K562 (cell line): ENCODE results near the gene PPWD1. TPM values are rescaled to one million over a fixed set of nuclear protein-coding genes. Genes with fewer than 3 reads are reported as not detected.
A peak's percentile ranks its signal among the peaks of the same experiment; 100 is the strongest.

Experiments used
- CBX1 ChIP-seq: sonication (generic); IDR thresholded peaks from 2 replicates; pipeline ENCODE4 v1.6.1; 2016; ENCODE audit warnings: antibody characterized with exemption, low read depth, mild to moderate bottlenecking
- CBX5 ChIP-seq: IDR thresholded peaks from 2 replicates; pipeline ENCODE4 v1.6.1; 2014; ENCODE audit warnings: low read depth, borderline replicate concordance
- DIDO1 ChIP-seq: fragments of 450-650 bp; IDR thresholded peaks from 2 replicates; pipeline ENCODE4 v1.6.1; 2016; ENCODE audit warnings: low read depth, missing biosample characterization, missing genetic modification characterization
- EHMT2 ChIP-seq: fragments of 450-650 bp; IDR thresholded peaks from 2 replicates; pipeline ENCODE4 v1.6.1; 2018; ENCODE audit warnings: antibody characterized with exemption
- HLTF ChIP-seq: fragments of 450-650 bp; IDR thresholded peaks from 2 replicates; pipeline ENCODE4 v1.6.1; 2016
- POU5F1 ChIP-seq: fragments of 150-350 bp; IDR thresholded peaks from 2 replicates; pipeline ENCODE4 v1.6.1; 2014; ENCODE audit warnings: borderline replicate concordance, low read length, low read depth, mild to moderate bottlenecking; ENCODE audit not compliant: partially characterized antibody
- RBM39 ChIP-seq: fragments of 200-400 bp; formaldehyde crosslinking; optimal IDR thresholded peaks from 2 replicates; pipeline ENCODE3; 2018; ENCODE audit warnings: low read depth, low read length
- SMARCC2 ChIP-seq: fragments of 450-650 bp; IDR thresholded peaks from 2 replicates; pipeline ENCODE4 v1.6.1; 2017; ENCODE audit warnings: antibody characterized with exemption, moderate library complexity, mild to moderate bottlenecking, low read depth
- ZFP1 ChIP-seq: fragments of 450-650 bp; formaldehyde crosslinking; IDR thresholded peaks from 2 replicates; pipeline ENCODE4 v1.4.0; 2020; ENCODE audit warnings: mild to moderate bottlenecking, mixed read lengths
- ZNF589 ChIP-seq: fragments of 200-800 bp; sonication (Bioruptor generic); IDR thresholded peaks from 2 replicates; pipeline ENCODE4 v1.6.1; 2016; ENCODE audit warnings: low read depth, missing genetic modification characterization, missing compliant biosample characterization
- ZSCAN29 ChIP-seq: fragments of 450-650 bp; IDR thresholded peaks from 2 replicates; pipeline ENCODE4 v1.6.1; 2017
- polyA plus RNA-seq, 8 experiments: library from polyadenylated mRNA; depleted of rRNA in 4 of 8; stranded (reverse) in 5 of 8; unstranded in 3 of 8; fragments of >200 nt; fragmentation: Nextera tagmentation in 2 of 8; fragmentation: Illumina TruSeq in 1 of 8; extraction: Ambion mirVana in 2 of 8; extraction: Trizol in 1 of 8; gene quantifications; 2 replicates each; pipeline versions ENCODE4 v1.2.1 to v1.2.3, GENCODE V29; 2011 to 2014; ENCODE audit warnings: inconsistent platforms in 1 of 8, missing spikeins in 1 of 8
- total RNA-seq, 7 experiments: library from RNA; depleted of rRNA in 6 of 7; stranded (reverse); fragments of >200 nt in 6 of 7; fragmentation: Illumina TruSeq in 2 of 7; extraction: Trizol in 2 of 7; gene quantifications; 2 replicates each; pipeline versions ENCODE4 v1.2.1 to v1.2.3, GENCODE V29; 2011 to 2021; ENCODE audit warnings: low replicate concordance in 1 of 7
- TF ChIP-seq, protein P1 (sequence below): sonication (generic); formaldehyde crosslinking; IDR thresholded peaks from 2 replicates; pipeline ENCODE4 v1.5.0; 2020; ENCODE audit warnings: missing genetic modification reagents
- TF ChIP-seq, protein P2 (sequence below): sonication (generic); formaldehyde crosslinking; IDR thresholded peaks from 2 replicates; pipeline ENCODE4 v1.8.0; 2022; ENCODE audit warnings: missing genetic modification reagents, mild to moderate bottlenecking, borderline replicate concordance
- TF ChIP-seq, protein P3 (sequence below): sonication (generic); formaldehyde crosslinking; IDR thresholded peaks from 2 replicates; pipeline ENCODE4 v1.8.0; 2023; ENCODE audit warnings: missing genetic modification reagents, mild to moderate bottlenecking, borderline replicate concordance
- TF ChIP-seq, protein P4 (sequence below): fragments of 250-450 bp; sonication (Bioruptor Pico); IDR thresholded peaks from 2 replicates; pipeline ENCODE4 v1.8.0; 2022; ENCODE audit warnings: inconsistent platforms

PPWD1 gene
- total and polyA plus RNA-seq, 9 of the 15 experiments (the other 6 are each of a cell fraction or from before 2014, with no cell fraction given): 24.1 to 89.2 (median 51.4) TPM

DNA sequence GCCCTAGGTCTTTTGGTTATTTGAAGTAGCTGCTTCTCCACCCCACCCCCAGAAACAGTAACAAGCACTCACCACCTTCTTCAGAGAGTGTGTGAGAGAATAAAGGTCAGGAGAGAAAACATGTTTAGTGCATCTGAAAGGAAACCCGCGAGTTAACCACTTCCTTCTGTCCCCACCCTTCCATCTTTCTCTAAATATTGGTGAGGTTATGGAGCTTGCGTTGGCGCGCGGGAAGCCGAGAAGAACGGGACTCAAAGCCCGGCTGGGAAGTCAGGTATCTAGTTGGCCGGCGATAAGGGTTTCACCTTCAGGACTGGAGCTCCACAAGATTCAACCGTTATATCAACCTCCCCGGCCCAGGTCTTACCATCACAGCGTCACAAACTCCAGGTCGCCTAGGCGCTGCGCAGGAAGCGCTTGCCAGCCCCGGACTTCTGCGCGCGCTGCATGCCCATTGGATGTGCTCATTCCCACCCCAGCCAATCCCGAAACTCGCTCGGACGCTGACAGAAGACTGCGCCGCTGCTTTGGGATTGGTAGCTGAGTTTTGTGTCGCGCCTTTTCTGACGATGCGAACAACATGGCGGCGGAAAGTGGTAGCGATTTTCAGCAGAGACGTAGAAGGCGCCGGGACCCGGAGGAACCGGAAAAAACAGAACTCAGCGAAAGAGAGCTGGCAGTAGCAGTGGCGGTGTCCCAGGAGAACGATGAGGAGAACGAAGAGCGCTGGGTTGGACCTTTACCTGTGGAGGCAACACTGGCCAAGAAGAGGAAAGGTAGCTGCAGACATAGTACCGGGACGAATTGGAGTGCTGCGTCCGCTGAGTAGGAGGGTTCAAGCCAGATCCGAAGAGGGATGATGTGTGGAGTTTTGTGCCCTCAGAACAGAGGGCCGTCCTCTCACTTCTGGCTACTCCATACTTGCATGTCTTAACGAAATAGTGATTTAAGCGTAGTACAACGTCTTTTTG is at the start of gene PPWD1, which contains the start of gene CENPK (continued):
- TF ChIP-seq, protein P1, sequence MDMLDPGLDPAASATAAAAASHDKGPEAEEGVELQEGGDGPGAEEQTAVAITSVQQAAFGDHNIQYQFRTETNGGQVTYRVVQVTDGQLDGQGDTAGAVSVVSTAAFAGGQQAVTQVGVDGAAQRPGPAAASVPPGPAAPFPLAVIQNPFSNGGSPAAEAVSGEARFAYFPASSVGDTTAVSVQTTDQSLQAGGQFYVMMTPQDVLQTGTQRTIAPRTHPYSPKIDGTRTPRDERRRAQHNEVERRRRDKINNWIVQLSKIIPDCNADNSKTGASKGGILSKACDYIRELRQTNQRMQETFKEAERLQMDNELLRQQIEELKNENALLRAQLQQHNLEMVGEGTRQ (CRISPR knock-in tag): no peak
- no peak for TF ChIP-seq POU5F1
- TF ChIP-seq SMARCC2: no peak
- TF ChIP-seq HLTF: no peak; the same call in 1 of the 2 replicates
- TF ChIP-seq CBX5: no peak
- no peak for TF ChIP-seq DIDO1 (tag)
- 0 out of 2 replicates have a peak, but pooled peaks have one; percentile 64 for TF ChIP-seq CBX1
- TF ChIP-seq RBM39: peak; percentile 39
- TF ChIP-seq EHMT2: no peak
- TF ChIP-seq, protein P2, sequence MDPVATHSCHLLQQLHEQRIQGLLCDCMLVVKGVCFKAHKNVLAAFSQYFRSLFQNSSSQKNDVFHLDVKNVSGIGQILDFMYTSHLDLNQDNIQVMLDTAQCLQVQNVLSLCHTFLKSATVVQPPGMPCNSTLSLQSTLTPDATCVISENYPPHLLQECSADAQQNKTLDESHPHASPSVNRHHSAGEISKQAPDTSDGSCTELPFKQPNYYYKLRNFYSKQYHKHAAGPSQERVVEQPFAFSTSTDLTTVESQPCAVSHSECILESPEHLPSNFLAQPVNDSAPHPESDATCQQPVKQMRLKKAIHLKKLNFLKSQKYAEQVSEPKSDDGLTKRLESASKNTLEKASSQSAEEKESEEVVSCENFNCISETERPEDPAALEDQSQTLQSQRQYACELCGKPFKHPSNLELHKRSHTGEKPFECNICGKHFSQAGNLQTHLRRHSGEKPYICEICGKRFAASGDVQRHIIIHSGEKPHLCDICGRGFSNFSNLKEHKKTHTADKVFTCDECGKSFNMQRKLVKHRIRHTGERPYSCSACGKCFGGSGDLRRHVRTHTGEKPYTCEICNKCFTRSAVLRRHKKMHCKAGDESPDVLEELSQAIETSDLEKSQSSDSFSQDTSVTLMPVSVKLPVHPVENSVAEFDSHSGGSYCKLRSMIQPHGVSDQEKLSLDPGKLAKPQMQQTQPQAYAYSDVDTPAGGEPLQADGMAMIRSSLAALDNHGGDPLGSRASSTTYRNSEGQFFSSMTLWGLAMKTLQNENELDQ (CRISPR knock-in tag): no peak
- TF ChIP-seq, protein P3, sequence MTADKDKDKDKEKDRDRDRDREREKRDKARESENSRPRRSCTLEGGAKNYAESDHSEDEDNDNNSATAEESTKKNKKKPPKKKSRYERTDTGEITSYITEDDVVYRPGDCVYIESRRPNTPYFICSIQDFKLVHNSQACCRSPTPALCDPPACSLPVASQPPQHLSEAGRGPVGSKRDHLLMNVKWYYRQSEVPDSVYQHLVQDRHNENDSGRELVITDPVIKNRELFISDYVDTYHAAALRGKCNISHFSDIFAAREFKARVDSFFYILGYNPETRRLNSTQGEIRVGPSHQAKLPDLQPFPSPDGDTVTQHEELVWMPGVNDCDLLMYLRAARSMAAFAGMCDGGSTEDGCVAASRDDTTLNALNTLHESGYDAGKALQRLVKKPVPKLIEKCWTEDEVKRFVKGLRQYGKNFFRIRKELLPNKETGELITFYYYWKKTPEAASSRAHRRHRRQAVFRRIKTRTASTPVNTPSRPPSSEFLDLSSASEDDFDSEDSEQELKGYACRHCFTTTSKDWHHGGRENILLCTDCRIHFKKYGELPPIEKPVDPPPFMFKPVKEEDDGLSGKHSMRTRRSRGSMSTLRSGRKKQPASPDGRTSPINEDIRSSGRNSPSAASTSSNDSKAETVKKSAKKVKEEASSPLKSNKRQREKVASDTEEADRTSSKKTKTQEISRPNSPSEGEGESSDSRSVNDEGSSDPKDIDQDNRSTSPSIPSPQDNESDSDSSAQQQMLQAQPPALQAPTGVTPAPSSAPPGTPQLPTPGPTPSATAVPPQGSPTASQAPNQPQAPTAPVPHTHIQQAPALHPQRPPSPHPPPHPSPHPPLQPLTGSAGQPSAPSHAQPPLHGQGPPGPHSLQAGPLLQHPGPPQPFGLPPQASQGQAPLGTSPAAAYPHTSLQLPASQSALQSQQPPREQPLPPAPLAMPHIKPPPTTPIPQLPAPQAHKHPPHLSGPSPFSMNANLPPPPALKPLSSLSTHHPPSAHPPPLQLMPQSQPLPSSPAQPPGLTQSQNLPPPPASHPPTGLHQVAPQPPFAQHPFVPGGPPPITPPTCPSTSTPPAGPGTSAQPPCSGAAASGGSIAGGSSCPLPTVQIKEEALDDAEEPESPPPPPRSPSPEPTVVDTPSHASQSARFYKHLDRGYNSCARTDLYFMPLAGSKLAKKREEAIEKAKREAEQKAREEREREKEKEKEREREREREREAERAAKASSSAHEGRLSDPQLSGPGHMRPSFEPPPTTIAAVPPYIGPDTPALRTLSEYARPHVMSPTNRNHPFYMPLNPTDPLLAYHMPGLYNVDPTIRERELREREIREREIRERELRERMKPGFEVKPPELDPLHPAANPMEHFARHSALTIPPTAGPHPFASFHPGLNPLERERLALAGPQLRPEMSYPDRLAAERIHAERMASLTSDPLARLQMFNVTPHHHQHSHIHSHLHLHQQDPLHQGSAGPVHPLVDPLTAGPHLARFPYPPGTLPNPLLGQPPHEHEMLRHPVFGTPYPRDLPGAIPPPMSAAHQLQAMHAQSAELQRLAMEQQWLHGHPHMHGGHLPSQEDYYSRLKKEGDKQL (CRISPR knock-in tag): no peak
- TF ChIP-seq ZSCAN29: 0 out of 2 replicates have a peak, but pooled peaks have one; percentile 55
- no peak for TF ChIP-seq ZFP1 (CRISPR knock-in tag)
- TF ChIP-seq, protein P4, sequence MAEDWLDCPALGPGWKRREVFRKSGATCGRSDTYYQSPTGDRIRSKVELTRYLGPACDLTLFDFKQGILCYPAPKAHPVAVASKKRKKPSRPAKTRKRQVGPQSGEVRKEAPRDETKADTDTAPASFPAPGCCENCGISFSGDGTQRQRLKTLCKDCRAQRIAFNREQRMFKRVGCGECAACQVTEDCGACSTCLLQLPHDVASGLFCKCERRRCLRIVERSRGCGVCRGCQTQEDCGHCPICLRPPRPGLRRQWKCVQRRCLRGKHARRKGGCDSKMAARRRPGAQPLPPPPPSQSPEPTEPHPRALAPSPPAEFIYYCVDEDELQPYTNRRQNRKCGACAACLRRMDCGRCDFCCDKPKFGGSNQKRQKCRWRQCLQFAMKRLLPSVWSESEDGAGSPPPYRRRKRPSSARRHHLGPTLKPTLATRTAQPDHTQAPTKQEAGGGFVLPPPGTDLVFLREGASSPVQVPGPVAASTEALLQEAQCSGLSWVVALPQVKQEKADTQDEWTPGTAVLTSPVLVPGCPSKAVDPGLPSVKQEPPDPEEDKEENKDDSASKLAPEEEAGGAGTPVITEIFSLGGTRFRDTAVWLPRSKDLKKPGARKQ: no peak
- no peak for TF ChIP-seq ZNF589
